Measurements from ENCODE around the gene GIMAP1. TPM values are rescaled to one million over a fixed set of nuclear protein-coding genes. Genes with fewer than 3 reads are reported as not detected.

GIMAP1 gene
- total RNA-seq, 1 donor from 2014 or later: 4.4 TPM

- no peak for DNase-seq (ENCODE audit: low spot score)
Measured at GRCh38 chr7:150745876-150746275, 29.5 kb downstream of the GIMAP1 start.

- no peak for DNase-seq (ENCODE audit: low spot score)
Measured at GRCh38 chr7:150746921-150747320, 30.5 kb downstream of the GIMAP1 start.

GRCh38 chr7:150748376-150748775 is 32.0 kb downstream of the GIMAP1 start:
- no peak for DNase-seq (ENCODE audit: low spot score)

GRCh38 chr7:150751702-150752101 is 35.3 kb downstream of the GIMAP1 start:
- no peak for DNase-seq (ENCODE audit: low spot score)

- no peak for DNase-seq (ENCODE audit: low spot score)
Measured at GRCh38 chr7:150753239-150753638, 36.8 kb downstream of the GIMAP1 start.

GRCh38 chr7:150753826-150754603 is 37.6 kb downstream of the GIMAP1 start:
- no peak for DNase-seq (ENCODE audit: low spot score)

DNA sequence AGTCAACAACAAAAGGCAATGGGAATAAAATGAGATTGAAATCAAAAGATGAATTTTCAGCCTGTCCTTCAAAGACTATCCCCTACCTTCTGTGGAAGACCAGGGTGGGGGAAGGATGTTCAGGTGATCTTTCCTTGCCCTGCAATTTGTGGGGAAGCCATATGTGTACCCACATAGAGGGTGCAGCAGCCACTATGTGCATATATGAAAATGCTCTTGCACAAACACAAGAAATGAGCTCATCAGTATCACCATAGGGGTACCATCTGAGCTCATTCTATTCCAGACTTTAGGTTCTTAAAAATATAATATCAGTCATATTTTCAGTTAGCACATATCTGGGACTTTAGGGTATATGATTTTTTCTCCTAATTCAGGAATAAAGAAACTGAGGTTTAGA is 38.5 kb downstream of the GIMAP1 start:
- no peak for DNase-seq (ENCODE audit: low spot score)

GRCh38 chr7:150755473-150756099 is 39.2 kb downstream of the GIMAP1 start:
- DNase-seq (ENCODE audit: low spot score): no peak

GRCh38 chr7:150756166-150756565 is 39.8 kb downstream of the GIMAP1 start:
- DNase-seq (ENCODE audit: low spot score): no peak

- DNase-seq (ENCODE audit: low spot score): no peak
Measured at GRCh38 chr7:150756858-150757257, 40.4 kb downstream of the GIMAP1 start.

- no peak for DNase-seq (ENCODE audit: low spot score)
Measured at GRCh38 chr7:150759479-150759878, 43.1 kb downstream of the GIMAP1 start.

GRCh38 chr7:150766334-150766709 is 49.9 kb downstream of the GIMAP1 start:
- no peak for DNase-seq (ENCODE audit: low spot score)

DNA sequence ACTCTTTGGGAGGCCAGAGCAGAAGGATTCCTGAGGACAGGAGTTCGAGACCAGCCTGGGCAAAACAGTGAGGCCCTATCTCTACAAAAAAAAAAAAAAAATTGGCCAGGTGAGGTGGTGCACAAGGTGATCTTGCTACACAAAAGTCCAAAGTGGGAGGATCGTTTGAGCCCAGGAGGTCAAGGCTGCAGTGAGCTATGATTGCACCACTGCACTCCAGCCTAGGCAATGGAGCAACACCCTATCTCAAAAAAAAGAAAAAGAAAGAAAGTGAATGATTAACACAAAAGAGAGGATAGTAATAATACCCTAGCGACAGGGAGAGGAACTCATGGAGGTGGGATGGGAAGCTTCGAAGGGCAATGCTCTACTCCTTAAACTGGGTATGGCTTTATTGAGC is 53.4 kb downstream of the GIMAP1 start:
- no peak for DNase-seq (ENCODE audit: low spot score)

Other genes with a start within 250 kb of the GIMAP1 start
- 27.3 TPM for gene GIMAP7, start 201.7 kb upstream of the GIMAP1 start, total RNA-seq
- 49.4 TPM for gene GIMAP4, start 149.2 kb upstream of the GIMAP1 start, total RNA-seq
- gene GIMAP6, start 84.2 kb upstream of the GIMAP1 start, total RNA-seq: 46.6 TPM
- gene GIMAP2, start 30.9 kb upstream of the GIMAP1 start, total RNA-seq: 12.5 TPM
- 26.6 TPM for gene GIMAP5, start 20.8 kb downstream of the GIMAP1 start, total RNA-seq
- 57.8 TPM for gene TMEM176B, start 83.8 kb downstream of the GIMAP1 start, total RNA-seq
- gene TMEM176A, start 84.2 kb downstream of the GIMAP1 start, total RNA-seq: 64.3 TPM
- 0.67 TPM for gene AOC1, start 135.9 kb downstream of the GIMAP1 start, total RNA-seq

Measured in mesenteric fat pad (tissue), 1 donor.